PFSK-1 (cell line): ENCODE measurements around the gene APBB1IP.

Experiments
- FOXP2 ChIP-seq: optimal IDR thresholded peaks from 2 replicates; pipeline ENCODE3; 2011; ENCODE audit warnings: borderline replicate concordance, control low read depth, inconsistent platforms; ENCODE audit not compliant: insufficient read depth; ENCODE audit errors: extremely low read length, extremely low read depth
- POLR2AphosphoS5 ChIP-seq: IDR thresholded peaks from 2 replicates; pipeline ENCODE4 v1.6.1; 2012; ENCODE audit warnings: low read depth, mild to moderate bottlenecking, control low read depth, low read length, moderate library complexity
- REST ChIP-seq, 2 experiments: IDR thresholded peaks; 2 replicates each; pipeline versions ENCODE4 v1.6.1 to v1.8.0; 2011 to 2012; ENCODE audit warnings: low read depth in 2 of 2, low read length in 2 of 2, control low read depth in 1 of 2, inconsistent platforms in 1 of 2, mild to moderate bottlenecking in 1 of 2, moderate library complexity in 1 of 2; ENCODE audit not compliant: insufficient read depth in 1 of 2
- SIN3A ChIP-seq: IDR thresholded peaks from 2 replicates; pipeline ENCODE4 v1.6.1; 2012; ENCODE audit warnings: mild to moderate bottlenecking, low read length, moderate library complexity, borderline replicate concordance; ENCODE audit not compliant: insufficient read depth
- TAF1 ChIP-seq: IDR thresholded peaks from 2 replicates; pipeline ENCODE4 v1.6.1; 2012; ENCODE audit warnings: low read length, control low read depth, borderline replicate concordance; ENCODE audit not compliant: insufficient read depth

Gene APBB1IP

GRCh38 chr10:26574783-26575182, 136.6 kb downstream of the APBB1IP start:
- TF ChIP-seq SIN3A (no peak), FOXP2 (no peak), TAF1 (no peak), REST (IDR thresholded peaks at IDR 0.05; ENCODE audit: insufficient read depth in 1 of 2, low read depth in 2 of 2, low read length in 2 of 2) (no peak), POLR2AphosphoS5 (no peak)

- TF ChIP-seq FOXP2: no peak
- TF ChIP-seq TAF1: no peak
- TF ChIP-seq SIN3A: no peak
- no peak for TF ChIP-seq REST (IDR thresholded peaks at IDR 0.05; ENCODE audit: insufficient read depth in 1 of 2, low read depth in 2 of 2, low read length in 2 of 2)
- TF ChIP-seq POLR2AphosphoS5: no peak
Measured at GRCh38 chr10:26579256-26580063, 141.3 kb downstream of the APBB1IP start.

- TF ChIP-seq FOXP2 (no peak), POLR2AphosphoS5 (no peak), SIN3A (no peak), REST (IDR thresholded peaks at IDR 0.05; ENCODE audit: insufficient read depth in 1 of 2, low read depth in 2 of 2, low read length in 2 of 2) (no peak)
Measured at GRCh38 chr10:26586211-26586610, 148.1 kb downstream of the APBB1IP start.

- TF ChIP-seq POLR2AphosphoS5: no peak
- TF ChIP-seq FOXP2: no peak
- TF ChIP-seq TAF1: no peak
- TF ChIP-seq REST (IDR thresholded peaks at IDR 0.05; ENCODE audit: insufficient read depth in 1 of 2, low read depth in 2 of 2, low read length in 2 of 2): no peak
- TF ChIP-seq SIN3A: no peak
Measured at GRCh38 chr10:26588611-26589010, 150.5 kb downstream of the APBB1IP start.

- TF ChIP-seq SIN3A: no peak
- TF ChIP-seq FOXP2: no peak
- no peak for TF ChIP-seq REST (IDR thresholded peaks at IDR 0.05; ENCODE audit: insufficient read depth in 1 of 2, low read depth in 2 of 2, low read length in 2 of 2)
- TF ChIP-seq POLR2AphosphoS5: no peak
- no peak for TF ChIP-seq TAF1
Measured at GRCh38 chr10:26593896-26594295, 155.8 kb downstream of the APBB1IP start.
